GM21723 (cell line): ENCODE measurements around the gene OSTC.

Source experiments
- ATAC-seq: cut with Tn5 transposase; IDR thresholded peaks from one replicate; pipeline ENCODE4 v1.9.1; 2021; ENCODE audit warnings: mild to moderate bottlenecking, moderate library complexity; ENCODE audit not compliant: unreplicated experiment

Gene OSTC

GRCh38 chr4:108650212-108651013, at the start of gene OSTC:
Gene OSTC (plus strand): TSS chr4:108650599. CDS start chr4:108650656, 57 bp downstream.
- ATAC-seq: peak; percentile 94

- ATAC-seq: no peak
Measured at GRCh38 chr4:108601106-108601505, 49.3 kb upstream of the OSTC start.

GRCh38 chr4:108601532-108601931, 48.9 kb upstream of the OSTC start:
- no peak for ATAC-seq

GRCh38 chr4:108602163-108602562, 48.2 kb upstream of the OSTC start:
- ATAC-seq: no peak

GRCh38 chr4:108607079-108607815, 43.2 kb upstream of the OSTC start:
- no peak for ATAC-seq

- ATAC-seq: no peak
Measured at GRCh38 chr4:108611365-108611764, 39.0 kb upstream of the OSTC start.

GRCh38 chr4:108612365-108612764, 38.0 kb upstream of the OSTC start:
- no peak for ATAC-seq

- peak; percentile 14 for ATAC-seq
Measured at GRCh38 chr4:108619372-108620100, 30.9 kb upstream of the OSTC start.

GRCh38 chr4:108620101-108620932, 30.1 kb upstream of the OSTC start, which contains the start of gene RPL34:
Gene RPL34 (plus strand): TSS chr4:108620576. CDS start chr4:108621960, 1,384 bp downstream.
- ATAC-seq: peak; percentile 100

GRCh38 chr4:108620933-108621905, 29.2 kb upstream of the OSTC start:
- ATAC-seq: peak; percentile 7

- no peak for ATAC-seq
Measured at GRCh38 chr4:108622022-108622421, 28.4 kb upstream of the OSTC start.

GRCh38 chr4:108622828-108623227, 27.6 kb upstream of the OSTC start:
- no peak for ATAC-seq

GRCh38 chr4:108624263-108625056, 25.9 kb upstream of the OSTC start:
- no peak for ATAC-seq

GRCh38 chr4:108626056-108626455, 24.3 kb upstream of the OSTC start:
- ATAC-seq: no peak

- ATAC-seq: no peak
Measured at GRCh38 chr4:108628411-108628810, 22.0 kb upstream of the OSTC start.

- no peak for ATAC-seq
Measured at GRCh38 chr4:108635070-108635655, 15.2 kb upstream of the OSTC start.

- no peak for ATAC-seq
Measured at GRCh38 chr4:108636246-108636645, 14.2 kb upstream of the OSTC start.

GRCh38 chr4:108637856-108638255, 12.5 kb upstream of the OSTC start:
- ATAC-seq: no peak
